Right atrium auricular region (tissue), 2 donors: Measurements from ENCODE around the gene SH3TC2. TPM values are rescaled to one million over a fixed set of nuclear protein-coding genes. Genes with fewer than 3 reads are reported as not detected.

Experiments used
- DNase-seq: peaks from one replicate; pipeline ENCODE4 v3.0.0-alpha.2; 2019; ENCODE audit warnings: low spot score
- H3K27ac ChIP-seq, 2 donors: fragments of 200-600 bp; sonication (generic); 1 replicate in 1 of 2; 2 replicates in 1 of 2; pipeline ENCODE4 v1.5.1; 2016 to 2019
- H3K27me3 ChIP-seq, 2 donors: fragments of 200-600 bp; sonication (generic); one replicate each; pipeline versions ENCODE4 v1.5.1 to v1.6.0; 2017 to 2019
- H3K36me3 ChIP-seq: fragments of 200-600 bp; sonication (generic); one replicate; pipeline ENCODE4 v1.5.1; 2016
- H3K4me1 ChIP-seq, 2 donors: fragments of 200-600 bp; sonication (generic); one replicate each; pipeline versions ENCODE4 v1.5.1 to v1.6.0; 2017 to 2019
- H3K4me3 ChIP-seq, 2 donors: fragments of 200-600 bp; sonication (generic); 1 replicate in 1 of 2; 2 replicates in 1 of 2; pipeline ENCODE4 v1.5.1; 2017 to 2019; ENCODE audit warnings: mild to moderate bottlenecking in 1 of 2, moderate library complexity in 1 of 2
- H3K9me3 ChIP-seq, 2 donors: fragments of 200-600 bp; sonication (generic); one replicate each; pipeline ENCODE4 v1.5.1; 2019
- CTCF ChIP-seq, 2 donors: fragments of 200-600 bp; sonication (generic); IDR thresholded peaks; one replicate each; pipeline ENCODE4 v1.5.1; 2019; ENCODE audit warnings: antibody characterized with exemption in 2 of 2
- total RNA-seq, 2 donors: library from RNA; depleted of rRNA; stranded (reverse); fragments of >200 nt; gene quantifications; one replicate each; pipeline ENCODE4 v1.1.0, GENCODE V29; 2016

The SH3TC2 gene
- total RNA-seq, 2 donors from 2014 or later = 4.7 to 13.1 TPM

- Histone ChIP-seq H3K36me3 (no peaks in the 10 kb centered on the region), H3K4me3 (no peak overlapping the region), H3K4me1 (peaks cover 0 to 3% of the 10 kb centered on the region in 2 donors), H3K9me3 (no peaks in the 10 kb centered on the region), H3K27me3 (no peaks in the 10 kb centered on the region), H3K27ac (no peak overlapping the region)
- no peak for TF ChIP-seq CTCF (IDR thresholded peaks at IDR 0.05)
- DNase-seq = no peak
These were observed 55.7 kb downstream of the SH3TC2 start for GRCh38 chr5:149007174-149007573.

- TF ChIP-seq CTCF (IDR thresholded peaks at IDR 0.05) = no peak
- no peak overlapping the region for H3K4me3 ChIP-seq
- DNase-seq = no peak
These were observed 56.4 kb downstream of the SH3TC2 start for GRCh38 chr5:149006426-149006825.

GRCh38 chr5:149005077-149005892 lies 57.6 kb downstream of the SH3TC2 start:
- DNase-seq = no peak
- H3K27me3 ChIP-seq = no peaks in the 10 kb centered on the region
- no peak overlapping the region for H3K4me3 ChIP-seq
- H3K27ac ChIP-seq = no peak overlapping the region
- no peaks in the 10 kb centered on the region for H3K9me3 ChIP-seq
- no peak for TF ChIP-seq CTCF (IDR thresholded peaks at IDR 0.05)
- H3K36me3 ChIP-seq = no peaks in the 10 kb centered on the region
- peaks cover 0 to 12% of the 10 kb centered on the region in 2 donors for H3K4me1 ChIP-seq

More at GRCh38 chr5:149006426-149006825, 56.4 kb downstream of the SH3TC2 start:
- H3K4me1 ChIP-seq = peaks cover 0 to 10% of the 10 kb centered on the region in 2 donors
- no peaks in the 10 kb centered on the region for H3K9me3 ChIP-seq
- H3K36me3 ChIP-seq = no peaks in the 10 kb centered on the region
- H3K27me3 ChIP-seq = no peaks in the 10 kb centered on the region
- no peak overlapping the region for H3K27ac ChIP-seq

- TF ChIP-seq CTCF (IDR thresholded peaks at IDR 0.05) = no peak
- no peak overlapping the region for H3K4me3 ChIP-seq
- no peak for DNase-seq
- H3K36me3 ChIP-seq = no peaks in the 10 kb centered on the region
- no peaks in the 10 kb centered on the region for H3K9me3 ChIP-seq
- H3K27ac ChIP-seq = no peak overlapping the region
- no peaks in the 10 kb centered on the region for H3K27me3 ChIP-seq
- H3K4me1 ChIP-seq = peaks cover 0 to 12% of the 10 kb centered on the region in 2 donors
These were observed 58.3 kb downstream of the SH3TC2 start for GRCh38 chr5:149004559-149004958.

GRCh38 chr5:149002761-149003689 lies 59.8 kb downstream of the SH3TC2 start:
- peak in 1 of 2 donors; percentile 38 for TF ChIP-seq CTCF (IDR thresholded peaks at IDR 0.05)
- H3K27ac ChIP-seq = peak overlapping the region in 1 of 2 donors; percentile 64

More at GRCh38 chr5:149002761-149003689, 59.8 kb downstream of the SH3TC2 start:
- Histone ChIP-seq H3K9me3 (no peaks in the 10 kb centered on the region), H3K36me3 (no peaks in the 10 kb centered on the region), H3K4me1 (peaks cover 0 to 12% of the 10 kb centered on the region in 2 donors), H3K4me3 (no peak overlapping the region), H3K27me3 (no peaks in the 10 kb centered on the region)
- no peak for DNase-seq
